ENCODE measurements around the gene SHB.

SHB gene

GRCh38 chr9:38088006-38088925 lies 19.2 kb upstream of the SHB start:
- DNase-seq, result peak; percentile 43

- DNase-seq, result no peak
Observed at GRCh38 chr9:38086496-38086895, 17.5 kb upstream of the SHB start.

- DNase-seq, result no peak
Observed at GRCh38 chr9:38085308-38085707, 16.3 kb upstream of the SHB start.

- no peak for DNase-seq
Observed at GRCh38 chr9:38084556-38084880, 15.5 kb upstream of the SHB start.

- DNase-seq, result no peak
Observed at GRCh38 chr9:38083858-38084555, 15.0 kb upstream of the SHB start.

DNA sequence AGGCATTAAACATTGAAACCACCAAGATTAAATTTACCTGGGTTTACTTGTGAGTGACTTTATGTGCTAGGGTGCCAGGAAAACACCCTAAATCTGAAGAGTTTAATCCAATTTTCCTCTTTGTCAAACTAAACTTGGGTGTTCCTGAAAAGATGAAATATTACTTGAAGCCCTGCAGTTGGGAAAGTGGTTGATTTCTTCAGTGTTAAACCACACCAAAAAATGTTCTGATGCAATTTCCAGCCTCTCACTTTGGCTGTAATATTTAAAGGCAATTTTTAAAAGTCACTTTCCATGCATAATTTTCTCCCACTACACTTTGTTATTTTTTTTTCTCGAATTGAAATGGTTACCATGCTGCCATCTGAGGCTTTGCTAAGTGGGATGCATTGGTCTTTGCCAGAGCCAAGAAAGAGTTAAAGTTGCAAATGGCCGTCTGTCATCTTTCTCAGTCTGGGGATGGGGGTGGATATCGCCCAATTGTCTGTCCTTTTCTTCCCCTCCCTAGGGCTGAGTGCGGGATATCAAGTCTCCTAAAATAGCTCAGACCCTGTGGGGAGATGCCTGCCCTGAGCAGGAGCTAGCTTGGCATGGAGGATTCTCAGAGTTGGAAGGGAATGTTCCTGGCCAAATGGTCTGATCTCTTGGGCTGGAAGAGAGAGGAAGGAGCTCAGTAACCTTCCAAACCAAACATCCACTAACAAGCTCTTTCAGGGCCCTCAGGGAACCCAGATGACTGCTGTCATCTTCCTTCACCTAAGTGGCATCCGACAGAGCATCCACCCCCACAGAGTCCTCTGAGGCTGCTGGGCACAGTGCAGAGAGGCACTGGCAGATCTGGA lies 13.6 kb upstream of the SHB start:
- DNase-seq, result no peak

DNA sequence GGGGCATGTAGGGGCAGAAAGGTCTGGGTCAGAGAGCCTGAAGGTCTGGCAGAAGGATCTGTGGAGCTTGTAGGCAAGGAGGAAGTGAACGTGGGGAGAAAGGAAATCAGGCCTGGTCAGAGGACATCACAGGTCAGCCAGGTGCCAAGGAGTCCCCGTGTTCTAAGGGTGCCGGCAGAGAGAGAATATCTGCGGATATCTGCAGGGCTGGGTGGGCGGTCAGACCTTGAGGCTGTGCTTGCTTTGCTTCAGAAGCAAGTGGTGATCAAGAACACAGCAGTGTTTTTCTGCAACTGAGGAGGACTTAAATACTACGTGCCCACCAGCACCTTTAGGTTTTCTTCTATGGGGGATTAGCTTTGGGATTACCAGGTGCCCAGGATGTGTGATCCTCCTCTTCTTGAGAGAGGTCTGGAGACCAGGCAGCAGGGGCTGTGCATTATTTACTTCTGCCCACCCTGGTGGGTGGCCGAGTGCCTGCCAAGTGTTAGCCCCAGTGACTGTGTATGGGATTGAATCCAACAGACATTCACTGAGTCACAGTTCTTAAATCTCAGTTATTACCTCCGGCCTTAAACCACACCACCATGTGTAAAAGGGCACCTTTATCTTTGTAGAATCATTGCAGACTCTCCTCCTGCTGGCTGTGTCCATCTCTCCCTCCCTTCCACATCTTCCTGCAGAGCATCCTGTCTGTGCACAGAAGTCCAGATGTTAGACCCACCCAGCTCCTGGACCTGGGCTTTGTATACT lies 12.5 kb upstream of the SHB start:
- DNase-seq, result no peak

DNA sequence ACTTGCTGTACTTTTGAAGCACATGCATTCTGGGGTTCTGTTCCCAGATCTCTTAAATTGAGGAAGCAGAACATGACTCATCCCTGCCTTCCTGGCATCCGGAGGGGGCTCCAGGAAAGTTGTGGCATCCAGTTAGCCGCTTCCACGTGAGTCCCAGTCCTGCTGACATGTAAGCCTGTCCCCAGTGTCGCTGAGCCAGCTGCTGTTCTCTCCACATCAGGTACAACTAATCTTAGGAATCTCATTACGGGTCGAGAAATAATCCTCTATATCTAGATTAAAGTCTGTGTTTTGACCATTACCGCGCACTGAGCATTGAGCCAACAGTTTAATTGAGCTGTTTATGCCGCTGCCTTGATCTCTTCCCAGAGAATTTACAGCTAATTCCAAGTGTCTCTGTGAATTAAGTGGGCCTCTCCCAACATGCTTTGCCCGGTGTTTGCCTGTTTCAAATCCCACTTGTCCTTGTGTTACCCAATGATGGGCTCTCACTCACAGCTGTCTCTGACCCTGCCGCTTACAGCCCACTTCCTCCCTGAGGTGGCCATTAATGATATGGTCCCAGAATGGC lies 10.5 kb upstream of the SHB start:
- DNase-seq, result no peak

DNA sequence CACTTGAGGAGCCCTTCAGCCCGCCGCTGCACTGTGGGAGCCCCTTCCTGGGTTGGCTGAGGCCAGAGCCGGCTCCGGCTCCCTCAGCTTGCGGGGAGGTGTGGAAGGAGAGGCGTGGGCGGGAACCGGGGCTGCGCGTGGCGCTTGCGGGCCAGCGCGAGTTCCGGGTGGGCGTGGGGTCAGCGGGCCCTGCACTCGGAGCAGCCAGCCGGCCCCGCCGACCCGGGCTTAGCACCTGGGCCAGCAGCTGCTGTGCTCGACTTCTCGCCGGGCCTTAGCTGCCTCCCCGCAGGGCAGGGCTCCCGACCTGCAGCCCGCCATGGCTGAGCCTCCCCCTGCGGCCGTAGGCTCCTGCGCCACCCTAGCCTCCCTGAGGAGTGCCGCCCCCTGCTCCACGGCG lies 6.2 kb upstream of the SHB start:
- DNase-seq, result no peak

DNA sequence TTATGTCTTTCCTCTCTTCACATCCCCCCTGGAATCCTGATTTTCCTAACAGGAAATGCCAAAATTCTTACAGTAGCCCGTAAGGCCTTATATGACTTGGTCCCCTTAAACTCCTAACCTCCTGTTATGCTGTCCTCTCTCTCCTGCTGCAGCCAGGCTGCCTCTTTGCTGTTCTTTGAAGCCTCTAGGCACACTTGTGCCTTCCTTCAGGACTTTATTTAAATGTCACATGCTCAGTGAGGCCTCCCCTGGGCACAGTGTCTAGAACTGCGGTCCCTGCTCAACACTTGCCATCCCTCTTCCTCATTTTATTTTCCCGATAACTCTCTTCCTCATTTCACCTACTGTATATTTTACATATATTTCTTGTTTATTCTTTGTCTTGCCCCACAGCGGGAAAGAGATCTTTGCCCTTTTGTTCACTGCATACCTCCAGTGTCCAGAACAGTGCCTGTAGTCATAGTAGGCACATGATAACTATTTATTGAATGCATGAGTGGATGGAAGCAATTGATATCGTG lies 5.5 kb upstream of the SHB start:
- no peak for DNase-seq

- DNase-seq, result no peak
Observed at GRCh38 chr9:38073882-38074281, 4.9 kb upstream of the SHB start.

DNA sequence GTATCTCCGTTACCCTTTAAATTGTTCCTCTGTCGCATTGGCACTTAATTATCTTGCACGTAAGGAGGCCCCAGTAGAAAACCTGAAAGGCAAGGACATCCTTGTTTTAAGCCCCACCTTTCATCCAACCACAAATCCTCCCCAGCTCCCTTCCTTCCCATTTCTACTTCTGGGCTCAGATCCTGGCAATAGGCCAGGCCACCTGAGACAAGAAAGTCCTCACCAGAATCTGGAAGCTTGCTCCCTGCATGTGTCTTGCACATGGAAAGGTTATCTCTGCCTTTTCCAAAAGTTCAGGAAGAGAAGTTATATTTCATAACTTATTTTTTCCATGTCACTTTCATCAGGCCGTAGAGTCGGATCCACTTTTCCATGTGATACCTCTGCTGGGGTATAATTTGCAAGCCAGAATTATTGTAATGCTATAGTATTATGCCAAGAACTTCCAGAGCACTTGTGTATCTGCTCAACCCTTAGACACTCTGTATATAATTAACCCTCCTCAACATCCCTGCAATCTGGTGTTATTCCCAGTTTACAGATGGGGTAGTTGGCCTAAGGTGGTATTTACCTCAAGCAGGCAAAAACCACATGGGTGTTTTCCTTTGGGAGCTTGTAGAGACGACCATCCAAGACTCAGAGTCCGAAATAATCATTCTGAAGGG lies 2.6 kb upstream of the SHB start:
- no peak for DNase-seq

DNA sequence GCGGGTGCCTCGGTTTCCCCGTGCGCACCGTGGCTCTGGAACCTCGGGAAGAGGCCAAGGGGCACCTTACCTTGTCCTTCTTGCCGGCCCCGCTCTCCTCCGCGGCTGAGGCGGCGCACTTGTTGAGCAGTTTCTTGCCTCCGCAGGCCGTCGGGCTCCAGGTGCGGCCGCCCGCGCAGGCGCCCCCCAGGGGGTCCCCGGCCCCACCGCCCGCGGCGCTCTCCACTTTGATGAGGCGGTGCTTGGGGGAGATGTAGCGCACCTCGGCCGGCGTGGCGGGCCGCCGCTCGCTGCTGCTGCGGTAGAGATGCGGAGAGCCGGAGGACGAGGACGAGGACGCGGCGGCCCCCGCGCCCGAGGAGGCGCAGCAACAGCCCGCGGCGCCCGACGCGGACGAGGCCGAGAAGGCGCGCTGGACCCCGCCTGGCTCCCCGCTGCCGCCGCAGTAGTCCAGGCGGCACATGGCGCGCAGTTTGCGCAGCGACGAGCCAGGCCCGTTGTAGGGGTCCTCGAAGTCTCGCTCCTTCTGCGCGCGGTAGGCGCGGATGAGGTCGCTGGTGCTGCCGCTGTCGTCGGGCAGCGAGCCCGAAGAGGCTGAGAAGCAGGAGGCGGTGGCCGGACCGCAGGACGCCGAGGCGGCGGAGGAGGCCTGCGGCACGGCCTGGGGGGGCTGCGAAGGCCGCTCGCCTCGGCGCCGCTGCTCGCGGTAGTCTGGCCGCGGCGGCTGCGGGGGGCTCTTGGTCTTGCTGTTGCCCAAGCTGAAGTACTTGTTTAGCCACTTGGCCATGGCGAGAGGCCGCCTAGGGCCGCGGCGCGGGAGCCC lies 957 bp downstream of the SHB start:
- DNase-seq, result no peak

DNA sequence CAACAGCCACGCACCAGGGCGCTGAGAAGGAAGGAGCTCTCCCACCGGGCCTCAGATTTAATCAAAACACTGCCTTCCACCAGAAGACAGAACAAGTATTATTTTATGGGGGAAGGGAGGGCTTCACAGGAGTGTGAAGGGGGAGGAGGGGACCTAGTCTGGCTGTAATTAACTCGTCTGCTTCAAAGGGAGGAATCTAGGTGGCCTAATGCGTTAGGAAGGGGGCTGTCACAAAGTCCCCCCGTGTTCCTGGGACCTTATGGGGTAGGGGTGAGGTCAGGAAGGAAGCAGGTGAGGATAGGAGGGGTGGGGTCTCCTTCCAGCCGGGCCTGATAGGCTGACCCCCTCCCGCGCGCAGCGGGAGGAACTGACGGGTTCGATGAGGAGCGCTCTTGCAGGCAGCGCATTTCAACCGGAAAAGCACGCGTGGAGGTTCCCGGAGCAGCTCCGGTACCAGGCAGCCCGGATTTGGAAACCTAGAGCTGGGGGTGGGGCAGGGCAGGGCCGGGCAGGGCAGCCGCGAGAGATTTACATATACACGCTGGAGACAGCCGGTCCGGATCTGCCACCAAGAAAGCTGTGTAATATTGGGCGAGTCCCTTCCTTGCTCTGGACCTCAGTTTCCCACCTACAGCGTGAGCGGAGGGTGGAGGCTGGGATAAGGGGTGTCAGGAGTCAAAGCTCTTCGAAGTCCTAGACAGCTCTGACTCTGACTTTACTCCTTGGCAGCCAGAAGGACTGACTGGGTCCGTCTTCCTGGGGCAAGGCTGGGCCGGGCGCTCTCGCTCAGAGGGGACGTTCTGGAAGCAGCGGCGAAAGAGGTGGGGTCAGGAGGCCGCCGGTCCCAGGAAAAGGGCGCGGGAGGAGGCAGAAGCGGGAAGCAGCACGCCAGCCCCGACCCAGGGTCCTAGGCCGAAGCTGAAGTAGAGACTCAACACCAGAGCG lies 1.8 kb downstream of the SHB start:
- DNase-seq, result peak; percentile 23

DNA sequence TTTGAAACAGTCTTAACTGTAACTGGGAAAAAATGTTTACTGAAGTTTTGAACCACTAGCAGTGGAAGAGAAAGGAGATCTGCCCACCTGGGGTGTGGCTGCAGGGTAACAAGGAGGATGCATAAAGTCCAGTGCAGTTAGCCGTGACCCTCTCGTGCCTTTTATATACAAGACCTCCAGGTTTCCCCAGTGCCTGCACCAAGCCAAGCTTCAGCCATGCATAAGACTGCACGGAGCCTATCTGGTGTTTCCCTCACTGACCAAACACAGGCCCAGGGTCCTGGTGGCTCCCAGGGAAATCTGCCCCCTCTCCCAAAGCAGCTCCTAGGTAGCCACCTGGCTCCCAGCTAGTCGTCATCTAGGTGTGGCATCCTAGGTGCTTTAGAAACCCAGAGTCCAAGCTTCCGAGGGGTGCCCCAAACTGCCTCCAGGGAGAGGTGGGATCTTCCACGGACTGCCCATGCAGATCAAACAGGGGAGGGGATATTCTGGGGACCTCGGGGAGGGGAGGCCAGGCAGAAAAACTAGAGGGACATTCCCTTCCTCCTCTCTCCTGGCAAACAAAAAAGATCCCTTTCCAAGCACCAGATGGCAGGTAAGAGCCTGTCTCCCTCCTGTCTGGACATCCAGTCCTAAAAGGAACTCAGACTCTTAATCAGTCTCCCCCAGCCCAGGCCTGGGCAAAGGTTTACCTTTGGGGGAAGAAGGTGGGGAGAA lies 2.7 kb downstream of the SHB start:
- DNase-seq, result peak; percentile 39

DNA sequence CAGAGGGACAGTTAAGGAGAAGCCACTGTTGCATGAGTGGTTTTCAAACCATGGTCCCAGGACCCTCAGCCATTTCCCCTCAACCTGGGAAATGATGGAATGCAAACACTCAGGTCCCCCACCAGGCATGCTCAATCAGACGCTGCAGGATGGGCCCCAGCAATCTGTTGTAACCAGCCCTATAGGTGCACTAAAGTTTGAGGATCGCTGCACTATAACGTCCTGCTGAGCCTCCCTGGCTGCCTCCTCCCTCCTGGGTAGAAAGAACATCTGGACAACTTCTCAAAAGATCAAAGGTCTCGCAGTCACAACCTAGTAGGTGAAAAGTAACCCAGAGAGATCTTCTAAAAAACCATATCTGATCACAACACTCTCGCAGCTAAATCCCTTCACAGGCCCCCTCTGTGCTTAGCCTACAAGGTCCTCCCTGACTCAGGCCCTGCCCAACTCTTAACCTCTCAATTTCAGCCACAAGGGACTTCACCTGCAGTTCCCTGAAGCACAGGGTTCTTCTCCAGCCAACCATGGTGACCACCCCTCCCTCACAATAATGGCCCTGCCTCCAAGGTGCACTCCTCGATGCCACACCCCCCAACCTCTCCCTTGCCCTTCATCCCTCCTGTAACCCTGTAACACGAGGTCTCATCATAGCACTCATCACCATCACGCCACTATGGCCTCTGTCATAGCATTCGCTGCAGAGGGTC lies 3.5 kb downstream of the SHB start:
- DNase-seq, result no peak

GRCh38 chr9:38064842-38065368 lies 4.1 kb downstream of the SHB start:
- DNase-seq, result no peak

- DNase-seq, result no peak
Observed at GRCh38 chr9:38063363-38063707, 5.7 kb downstream of the SHB start.
